CD4-positive, alpha-beta memory T cell (primary cell): Measurements from ENCODE around the gene CHD6. TPM values are rescaled to one million over a fixed set of nuclear protein-coding genes. Genes with fewer than 3 reads are reported as not detected.
A peak's percentile ranks its signal among the peaks of the same experiment; 100 is the strongest.
"Not testable (repeated sequence)": the region's sequence is repeated elsewhere in the genome, so short reads cannot be mapped to it uniquely, and the experiment has no call there.

Source experiments
- CTCF ChIA-PET: fragments of 350-600 bp; sonication (Branson Sonifier 250); formaldehyde crosslinking; loops from one replicate; lab custom pipeline; 2021; ENCODE audit warnings: inconsistent platforms; ENCODE audit not compliant: partially characterized antibody; lab: Charles Lee
- POLR2A ChIA-PET: fragments of 350-600 bp; sonication (Branson Sonifier 250); formaldehyde crosslinking; loops from one replicate; lab custom pipeline; 2021; ENCODE audit not compliant: partially characterized antibody; lab: Charles Lee
- DNase-seq, 5 donors: peaks; one replicate each; pipeline versions ENCODE4 v3.0.0 to v3.0.0-alpha.2; 2020 to 2022; ENCODE audit warnings: mixed read lengths in 1 of 5
- H3K27ac ChIP-seq: one replicate; pipeline ENCODE4 v1.7.0; 2013; ENCODE audit warnings: low read depth, low read length
- H3K27me3 ChIP-seq: 2 replicates; pipeline ENCODE4 v1.7.0; 2013; ENCODE audit warnings: mild to moderate bottlenecking, low read length, moderate library complexity; ENCODE audit not compliant: insufficient read depth
- H3K36me3 ChIP-seq: 2 replicates; pipeline ENCODE4 v1.7.0; 2013; ENCODE audit warnings: mild to moderate bottlenecking, low read length, moderate library complexity; ENCODE audit not compliant: insufficient read depth
- H3K4me1 ChIP-seq: 2 replicates; pipeline ENCODE4 v1.7.0; 2013; ENCODE audit warnings: mild to moderate bottlenecking, low read length, moderate library complexity; ENCODE audit not compliant: insufficient read depth
- H3K4me3 ChIP-seq, 2 donors: one replicate each; pipeline ENCODE4 v1.7.0; 2013; ENCODE audit warnings: low read length in 2 of 2, mild to moderate bottlenecking in 1 of 2
- H3K9me3 ChIP-seq, 2 donors: one replicate each; pipeline ENCODE4 v1.7.0; 2013; ENCODE audit warnings: low read length in 2 of 2, control low read depth in 1 of 2; ENCODE audit not compliant: control insufficient read depth in 1 of 2
- H3K27ac Mint-ChIP-seq, 7 donors: one replicate each; pipeline ENCODE4 v1.8.0; 2020 to 2021; ENCODE audit warnings: mixed read lengths in 7 of 7, mild to moderate bottlenecking in 6 of 7, inconsistent platforms in 3 of 7, moderate library complexity in 3 of 7
- H3K27me3 Mint-ChIP-seq, 2 donors: one replicate each; pipeline ENCODE4 v1.8.0; 2020 to 2021; ENCODE audit warnings: mixed read lengths in 2 of 2
- H3K36me3 Mint-ChIP-seq, 2 donors: one replicate each; pipeline ENCODE4 v1.8.0; 2020 to 2021; ENCODE audit warnings: mixed read lengths in 2 of 2, inconsistent platforms in 1 of 2, mild to moderate bottlenecking in 1 of 2
- H3K4me1 Mint-ChIP-seq, 4 donors: one replicate each; pipeline ENCODE4 v1.8.0; 2020 to 2021; ENCODE audit warnings: mixed read lengths in 4 of 4, mild to moderate bottlenecking in 1 of 4
- H3K4me3 Mint-ChIP-seq, 8 donors: one replicate each; pipeline ENCODE4 v1.8.0; 2020 to 2021; ENCODE audit warnings: mixed read lengths in 8 of 8, mild to moderate bottlenecking in 7 of 8, moderate library complexity in 6 of 8, inconsistent platforms in 3 of 8
- H3K9me3 Mint-ChIP-seq, 8 donors: one replicate each; pipeline ENCODE4 v1.8.0; 2020 to 2021; ENCODE audit warnings: mixed read lengths in 8 of 8, mild to moderate bottlenecking in 5 of 8, inconsistent platforms in 3 of 8, moderate library complexity in 1 of 8
- intact Hi-C: fragments of 100-400 bp; cut with micrococcal nuclease; formaldehyde crosslinking; loops from one replicate; pipeline ENCODE4 v1.15.1; 2023
- polyA plus RNA-seq, 2 donors: library from polyadenylated mRNA; unstranded; fragments of 300-500 nt; fragmentation: Illumina TruSeq; gene quantifications; one replicate each; pipeline ENCODE4 v1.2.3, GENCODE V29; 2021
- total RNA-seq, 2 experiments: library from RNA; stranded (reverse); gene quantifications; one replicate each; pipeline ENCODE4 v1.2.3, GENCODE V29; 2021

Gene CHD6
- total and polyA plus RNA-seq, 4 experiments from 2014 or later: 29.2 to 96.8 (median 77.8) TPM

GRCh38 chr20:41546535-41546934, 71.6 kb downstream of the CHD6 start:
- H3K9me3 Mint-ChIP-seq: peaks cover 0 to 9% (median 1%) of the 10 kb centered on the region in 8 donors
- POLR2A ChIA-PET: no interaction called here
- no peaks in the 10 kb centered on the region for H3K36me3 ChIP-seq

GRCh38 chr20:41544472-41544871, 73.7 kb downstream of the CHD6 start:
- no peaks in the 10 kb centered on the region for H3K36me3 ChIP-seq
- intact Hi-C loops: no loop called here
- no peak for DNase-seq
- no peaks in the 10 kb centered on the region for H3K9me3 ChIP-seq
- peaks cover 0 to under 1% (median 0%) of the 10 kb centered on the region in 8 donors for H3K9me3 Mint-ChIP-seq
- ChIA-PET POLR2A (no interaction called here), CTCF (no interaction called here)
- peaks cover 23 to 33% of the 10 kb centered on the region in 2 donors for H3K36me3 Mint-ChIP-seq
- no peak overlapping the region for H3K4me3 ChIP-seq
- no peak overlapping the region for H3K4me3 Mint-ChIP-seq
- H3K27me3 Mint-ChIP-seq: no peaks in the 10 kb centered on the region
- H3K4me1 ChIP-seq: no peaks in the 10 kb centered on the region
- H3K27me3 ChIP-seq: no peaks in the 10 kb centered on the region
- no peak overlapping the region for H3K27ac ChIP-seq
- no peak overlapping the region for H3K27ac Mint-ChIP-seq
- peaks cover 5 to 31% (median 14%) of the 10 kb centered on the region in 4 donors for H3K4me1 Mint-ChIP-seq

More at GRCh38 chr20:41546535-41546934, 71.6 kb downstream of the CHD6 start:
- no peak overlapping the region for H3K27ac Mint-ChIP-seq
- CTCF ChIA-PET: no interaction called here
- no peak overlapping the region for H3K4me3 Mint-ChIP-seq
- Histone ChIP-seq H3K27ac (no peak overlapping the region), H3K9me3 (no peaks in the 10 kb centered on the region), H3K4me1 (no peaks in the 10 kb centered on the region), H3K4me3 (no peak overlapping the region), H3K27me3 (no peaks in the 10 kb centered on the region)
- intact Hi-C loops: no loop called here
- peaks cover 29 to 41% of the 10 kb centered on the region in 2 donors for H3K36me3 Mint-ChIP-seq
- no peaks in the 10 kb centered on the region for H3K27me3 Mint-ChIP-seq
- no peak for DNase-seq
- peaks cover 6 to 34% (median 11%) of the 10 kb centered on the region in 4 donors for H3K4me1 Mint-ChIP-seq

GRCh38 chr20:41540918-41541317, 77.3 kb downstream of the CHD6 start:
- peaks cover 32 to 48% of the 10 kb centered on the region in 2 donors for H3K36me3 Mint-ChIP-seq
- POLR2A ChIA-PET: no interaction called here
- no peak overlapping the region for H3K27ac ChIP-seq

GRCh38 chr20:41540459-41540858, 77.7 kb downstream of the CHD6 start:
- Mint-ChIP-seq H3K36me3 (peaks cover 32 to 49% of the 10 kb centered on the region in 2 donors), H3K4me1 (peaks cover 5 to 18% (median 11%) of the 10 kb centered on the region in 4 donors), H3K27me3 (no peaks in the 10 kb centered on the region), H3K27ac (no peak overlapping the region), H3K4me3 (no peak overlapping the region), H3K9me3 (peaks cover 0 to 12% (median 9%) of the 10 kb centered on the region in 8 donors)
- intact Hi-C loops: no loop called here
- Histone ChIP-seq H3K4me1 (no peaks in the 10 kb centered on the region), H3K9me3 (no peaks in the 10 kb centered on the region), H3K4me3 (no peak overlapping the region), H3K27ac (no peak overlapping the region), H3K36me3 (no peaks in the 10 kb centered on the region), H3K27me3 (no peaks in the 10 kb centered on the region)
- CTCF ChIA-PET: interaction anchor here (0.6 kb wide), 1 partner anchor 40 kb away, joined by 3 read pairs; no protein-coding TSS in a partner anchor
- POLR2A ChIA-PET: no interaction called here
- no peak for DNase-seq

More at GRCh38 chr20:41540918-41541317, 77.3 kb downstream of the CHD6 start:
- Histone ChIP-seq H3K36me3 (no peaks in the 10 kb centered on the region), H3K9me3 (no peaks in the 10 kb centered on the region), H3K27me3 (no peaks in the 10 kb centered on the region), H3K4me3 (no peak overlapping the region), H3K4me1 (no peaks in the 10 kb centered on the region)
- peaks cover 0 to 12% (median 9%) of the 10 kb centered on the region in 8 donors for H3K9me3 Mint-ChIP-seq
- H3K4me1 Mint-ChIP-seq: peaks cover 5 to 23% (median 13%) of the 10 kb centered on the region in 4 donors
- intact Hi-C loops: no loop called here
- H3K27me3 Mint-ChIP-seq: no peaks in the 10 kb centered on the region
- no peak for DNase-seq
- no peak overlapping the region for H3K27ac Mint-ChIP-seq
- no peak overlapping the region for H3K4me3 Mint-ChIP-seq
- CTCF ChIA-PET: interaction anchor here (0.5 kb wide), 1 partner anchor 182 kb away, joined by 3 read pairs; no protein-coding TSS in a partner anchor

- Histone ChIP-seq H3K27ac (no peak overlapping the region), H3K27me3 (no peaks in the 10 kb centered on the region), H3K9me3 (no peaks in the 10 kb centered on the region), H3K4me3 (no peak overlapping the region), H3K36me3 (no peaks in the 10 kb centered on the region), H3K4me1 (no peaks in the 10 kb centered on the region)
- Mint-ChIP-seq H3K27ac (peak overlapping the region in 2 of 7 donors; percentile 1 to 79), H3K4me1 (peaks cover 5 to 18% (median 10%) of the 10 kb centered on the region in 4 donors), H3K27me3 (no peaks in the 10 kb centered on the region), H3K9me3 (peaks cover 0 to 12% (median 9%) of the 10 kb centered on the region in 8 donors), H3K4me3 (no peak overlapping the region), H3K36me3 (peaks cover 35 to 46% of the 10 kb centered on the region in 2 donors)
- ChIA-PET POLR2A (no interaction called here), CTCF (no interaction called here)
- no peak for DNase-seq
- intact Hi-C loops: no loop called here
These were observed 79.2 kb downstream of the CHD6 start for GRCh38 chr20:41538810-41539596.

- ChIA-PET CTCF (no interaction called here), POLR2A (no interaction called here)
- peaks cover under 1% of the 10 kb centered on the region for H3K36me3 ChIP-seq
- intact Hi-C loops: no loop called here
- no peak overlapping the region for H3K27ac ChIP-seq
- peaks cover 8 to 19% (median 11%) of the 10 kb centered on the region in 4 donors for H3K4me1 Mint-ChIP-seq
- H3K4me3 Mint-ChIP-seq: no peak overlapping the region
- no peaks in the 10 kb centered on the region for H3K27me3 Mint-ChIP-seq
- peak overlapping the region in 1 of 7 donors; percentile 46 for H3K27ac Mint-ChIP-seq
- H3K9me3 ChIP-seq: no peaks in the 10 kb centered on the region
- peaks cover 45 to 48% of the 10 kb centered on the region in 2 donors for H3K36me3 Mint-ChIP-seq
- H3K27me3 ChIP-seq: no peaks in the 10 kb centered on the region
- no peak overlapping the region for H3K4me3 ChIP-seq
- H3K9me3 Mint-ChIP-seq: peaks cover 0 to 12% (median 9%) of the 10 kb centered on the region in 8 donors
- H3K4me1 ChIP-seq: no peaks in the 10 kb centered on the region
- DNase-seq: no peak
These were observed 80.3 kb downstream of the CHD6 start for GRCh38 chr20:41537865-41538264.

- Mint-ChIP-seq H3K9me3 (peaks cover 0 to 12% (median 9%) of the 10 kb centered on the region in 8 donors), H3K36me3 (peaks cover 60 to 62% of the 10 kb centered on the region in 2 donors), H3K4me1 (peaks cover 4 to 16% (median 13%) of the 10 kb centered on the region in 4 donors)
- CTCF ChIA-PET: interaction anchor here (1.3 kb wide), 1 partner anchor 12 kb away, joined by 3 read pairs; no protein-coding TSS in a partner anchor
- POLR2A ChIA-PET, H3K27me3 Mint-ChIP-seq, H3K27me3 ChIP-seq, H3K4me1 ChIP-seq, H3K4me3 Mint-ChIP-seq, H3K27ac ChIP-seq, H3K9me3 ChIP-seq, H3K27ac Mint-ChIP-seq, intact Hi-C loops, DNase-seq, H3K4me3 ChIP-seq: not testable (repeated sequence)
- H3K36me3 ChIP-seq: peaks cover 12% of the 10 kb centered on the region
These were observed 82.6 kb downstream of the CHD6 start for GRCh38 chr20:41535551-41535950.
